ENCODE data around the gene ARHGAP20. TPM values are rescaled to one million over a fixed set of nuclear protein-coding genes. Genes with fewer than 3 reads are reported as not detected.

ARHGAP20 gene
- total and polyA plus RNA-seq, 9 donors, result 1.1 to 5.6 (median 2.6) TPM

- no peak for DNase-seq
- Histone ChIP-seq H3K4me3 (no peak overlapping the region), H3K9me3 (no peaks in the 10 kb centered on the region), H3K27me3 (no peaks in the 10 kb centered on the region), H3K27ac (no peak overlapping the region), H3K4me1 (ENCODE audit: insufficient read depth) (no peaks in the 10 kb centered on the region), H3K36me3 (no peaks in the 10 kb centered on the region)
- intact Hi-C loops (cut with DNase I), result no loop called here
- TF ChIP-seq CTCF (IDR thresholded peaks at IDR 0.05) (no peak), POLR2A (IDR thresholded peaks at IDR 0.05) (no peak), EP300 (IDR thresholded peaks at IDR 0.05) (no peak)
- WGBS, 3 donors, result 68 to 73% (median 72%) methylated on average over 3 of the region's 3 CpGs
Measured at GRCh38 chr11:110654456-110654855, 57.8 kb downstream of the ARHGAP20 start.

- H3K27me3 ChIP-seq, result no peaks in the 10 kb centered on the region
- H3K4me3 ChIP-seq, result no peak overlapping the region
- H3K27ac ChIP-seq, result no peak overlapping the region
- WGBS, 3 donors, result 94 to 97% (median 97%) methylated on average over 2 of the region's 2 CpGs
- TF ChIP-seq POLR2A (IDR thresholded peaks at IDR 0.05) (no peak), EP300 (IDR thresholded peaks at IDR 0.05) (no peak), CTCF (IDR thresholded peaks at IDR 0.05) (no peak)
- no peak for DNase-seq
- no peaks in the 10 kb centered on the region for H3K9me3 ChIP-seq
- no peaks in the 10 kb centered on the region for H3K36me3 ChIP-seq
- intact Hi-C loops (cut with DNase I), result no loop called here
- H3K4me1 ChIP-seq (ENCODE audit: insufficient read depth), result no peaks in the 10 kb centered on the region
Measured at GRCh38 chr11:110645253-110645652, 67.0 kb downstream of the ARHGAP20 start.

- Histone ChIP-seq H3K36me3 (no peaks in the 10 kb centered on the region), H3K4me3 (no peak overlapping the region), H3K9me3 (no peaks in the 10 kb centered on the region), H3K27me3 (no peaks in the 10 kb centered on the region), H3K4me1 (ENCODE audit: insufficient read depth) (no peaks in the 10 kb centered on the region), H3K27ac (no peak overlapping the region)
- TF ChIP-seq EP300 (IDR thresholded peaks at IDR 0.05), result no peak
- no peak for TF ChIP-seq CTCF (IDR thresholded peaks at IDR 0.05)
- no peak for TF ChIP-seq POLR2A (IDR thresholded peaks at IDR 0.05)
- DNase-seq, result no peak
- intact Hi-C loops (cut with DNase I), result no loop called here
Measured at GRCh38 chr11:110634370-110634769, 77.9 kb downstream of the ARHGAP20 start.

GRCh38 chr11:110631551-110631950 lies 80.7 kb downstream of the ARHGAP20 start:
- Histone ChIP-seq H3K27ac (no peak overlapping the region), H3K4me3 (no peak overlapping the region), H3K27me3 (no peaks in the 10 kb centered on the region), H3K36me3 (no peaks in the 10 kb centered on the region), H3K9me3 (no peaks in the 10 kb centered on the region), H3K4me1 (ENCODE audit: insufficient read depth) (no peaks in the 10 kb centered on the region)
- intact Hi-C loops (cut with DNase I), result no loop called here
- no peak for DNase-seq
- TF ChIP-seq EP300 (IDR thresholded peaks at IDR 0.05), result no peak
- TF ChIP-seq CTCF (IDR thresholded peaks at IDR 0.05), result no peak
- TF ChIP-seq POLR2A (IDR thresholded peaks at IDR 0.05), result no peak

DNA sequence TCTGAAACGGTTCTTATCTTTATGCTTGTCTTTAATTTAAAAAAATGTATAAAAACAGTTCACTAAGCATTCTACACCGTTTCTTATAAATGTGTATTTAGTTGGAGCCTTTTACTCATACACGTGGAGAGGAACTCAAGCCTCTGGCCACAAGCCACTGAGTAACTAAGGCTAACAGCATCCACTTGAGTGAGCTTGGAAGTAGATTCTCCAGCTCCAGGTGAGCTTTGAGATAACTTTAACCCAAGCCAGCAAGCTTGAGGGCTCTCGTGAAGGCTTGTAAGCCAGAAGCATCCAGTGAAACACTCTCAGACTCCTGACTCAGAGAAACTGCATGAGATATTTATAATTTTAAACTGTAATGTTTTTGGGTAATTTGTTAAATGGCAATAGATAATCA lies 82.6 kb downstream of the ARHGAP20 start:
- Histone ChIP-seq H3K4me3 (no peak overlapping the region), H3K9me3 (no peaks in the 10 kb centered on the region), H3K4me1 (ENCODE audit: insufficient read depth) (no peaks in the 10 kb centered on the region), H3K27me3 (no peaks in the 10 kb centered on the region), H3K36me3 (no peaks in the 10 kb centered on the region), H3K27ac (no peak overlapping the region)
- intact Hi-C loops (cut with DNase I), result no loop called here
- 46 to 50% (median 50%) methylated on average over 4 of the region's 4 CpGs for WGBS, 3 donors
- no peak for DNase-seq
- TF ChIP-seq EP300 (IDR thresholded peaks at IDR 0.05), result no peak
- no peak for TF ChIP-seq CTCF (IDR thresholded peaks at IDR 0.05)

Measured in ovary (tissue), 9 donors.